ENCODE measurements around the gene TMEM266.

TMEM266 gene

GRCh38 chr15:76164602-76165001 is 104.8 kb downstream of the TMEM266 start:
- 0 out of 2 replicates have a peak, but pooled peaks cover 6% of the 10 kb centered on the region for H3K4me1 ChIP-seq
- no peak for TF ChIP-seq Cebpa-rat (IDR thresholded peaks at IDR 0.05)
- H3K9me3 ChIP-seq, result no peaks in the 10 kb centered on the region
- no peaks in the 10 kb centered on the region for H3K36me3 ChIP-seq
- H3K4me2 ChIP-seq, result no peak overlapping the region
- no peak overlapping the region for H3K4me3 ChIP-seq
- H4K20me1 ChIP-seq, result no peaks in the 10 kb centered on the region
- no peak overlapping the region for H3K27ac ChIP-seq
- no peaks in the 10 kb centered on the region for H3K27me3 ChIP-seq
- no peak overlapping the region for H3K9ac ChIP-seq

GRCh38 chr15:76165951-76166350 is 106.2 kb downstream of the TMEM266 start:
- H3K9me3 ChIP-seq, result no peaks in the 10 kb centered on the region
- no peaks in the 10 kb centered on the region for H3K36me3 ChIP-seq
- no peaks in the 10 kb centered on the region for H3K27me3 ChIP-seq
- no peak overlapping the region for H3K9ac ChIP-seq
- no peak for TF ChIP-seq Cebpa-rat (IDR thresholded peaks at IDR 0.05)
- H3K4me3 ChIP-seq, result no peak overlapping the region
- no peak overlapping the region for H3K27ac ChIP-seq
- H3K4me2 ChIP-seq, result no peak overlapping the region
- 0 out of 2 replicates have a peak, but pooled peaks cover 6% of the 10 kb centered on the region for H3K4me1 ChIP-seq
- no peaks in the 10 kb centered on the region for H4K20me1 ChIP-seq

- H3K4me2 ChIP-seq, result peak overlapping the region; percentile 17; the same call in 1 of the 2 replicates
- no peak overlapping the region for H3K9ac ChIP-seq
- no peak for TF ChIP-seq Cebpa-rat (IDR thresholded peaks at IDR 0.05)
- no peaks in the 10 kb centered on the region for H4K20me1 ChIP-seq
- 0 out of 2 replicates have a peak, but pooled peaks cover 6% of the 10 kb centered on the region for H3K4me1 ChIP-seq
- H3K36me3 ChIP-seq, result no peaks in the 10 kb centered on the region
- H3K9me3 ChIP-seq, result no peaks in the 10 kb centered on the region
- H3K27ac ChIP-seq, result no peak overlapping the region
- H3K27me3 ChIP-seq, result no peaks in the 10 kb centered on the region
- no peak overlapping the region for H3K4me3 ChIP-seq
These were observed 108.6 kb downstream of the TMEM266 start for GRCh38 chr15:76168237-76168984.

GRCh38 chr15:76169018-76169417 is 109.2 kb downstream of the TMEM266 start:
- no peak overlapping the region for H3K27ac ChIP-seq
- H3K27me3 ChIP-seq, result no peaks in the 10 kb centered on the region
- no peaks in the 10 kb centered on the region for H3K36me3 ChIP-seq
- no peaks in the 10 kb centered on the region for H3K9me3 ChIP-seq
- H4K20me1 ChIP-seq, result no peaks in the 10 kb centered on the region
- no peak overlapping the region for H3K9ac ChIP-seq
- no peak overlapping the region for H3K4me3 ChIP-seq
- TF ChIP-seq Cebpa-rat (IDR thresholded peaks at IDR 0.05), result no peak
- 0 out of 2 replicates have a peak overlapping the region, but pooled peaks have one; percentile 17 for H3K4me2 ChIP-seq
- H3K4me1 ChIP-seq, result 0 out of 2 replicates have a peak, but pooled peaks cover 6% of the 10 kb centered on the region

- Histone ChIP-seq H3K36me3 (no peaks in the 10 kb centered on the region), H3K4me1 (0 out of 2 replicates have a peak, but pooled peaks cover 6% of the 10 kb centered on the region), H3K27me3 (no peaks in the 10 kb centered on the region), H3K27ac (no peak overlapping the region), H3K4me2 (no peak overlapping the region), H3K4me3 (no peak overlapping the region), H4K20me1 (no peaks in the 10 kb centered on the region), H3K9ac (no peak overlapping the region), H3K9me3 (no peaks in the 10 kb centered on the region)
- TF ChIP-seq Cebpa-rat (IDR thresholded peaks at IDR 0.05), result no peak
These were observed 110.4 kb downstream of the TMEM266 start for GRCh38 chr15:76169911-76170800.

GRCh38 chr15:76172782-76173181 is 113.0 kb downstream of the TMEM266 start:
- Histone ChIP-seq H3K4me3 (no peak overlapping the region), H3K27me3 (no peaks in the 10 kb centered on the region)
- no peak for TF ChIP-seq Cebpa-rat (IDR thresholded peaks at IDR 0.05)

GRCh38 chr15:76173317-76173834 is 113.6 kb downstream of the TMEM266 start:
- H3K4me1 ChIP-seq, result 0 out of 2 replicates have a peak, but pooled peaks cover 6% of the 10 kb centered on the region
- no peak overlapping the region for H3K4me3 ChIP-seq
- TF ChIP-seq Cebpa-rat (IDR thresholded peaks at IDR 0.05), result no peak
- H4K20me1 ChIP-seq, result no peaks in the 10 kb centered on the region
- no peaks in the 10 kb centered on the region for H3K27me3 ChIP-seq
- no peak overlapping the region for H3K27ac ChIP-seq
- no peaks in the 10 kb centered on the region for H3K9me3 ChIP-seq
- H3K4me2 ChIP-seq, result no peak overlapping the region
- no peak overlapping the region for H3K9ac ChIP-seq
- no peaks in the 10 kb centered on the region for H3K36me3 ChIP-seq

More at GRCh38 chr15:76172782-76173181, 113.0 kb downstream of the TMEM266 start:
- no peaks in the 10 kb centered on the region for H4K20me1 ChIP-seq
- no peak overlapping the region for H3K4me2 ChIP-seq
- H3K36me3 ChIP-seq, result no peaks in the 10 kb centered on the region
- no peak overlapping the region for H3K27ac ChIP-seq
- no peaks in the 10 kb centered on the region for H3K9me3 ChIP-seq
- H3K4me1 ChIP-seq, result 0 out of 2 replicates have a peak, but pooled peaks cover 6% of the 10 kb centered on the region
- no peak overlapping the region for H3K9ac ChIP-seq

GRCh38 chr15:76174654-76175053 is 114.9 kb downstream of the TMEM266 start:
- Histone ChIP-seq H3K36me3 (no peaks in the 10 kb centered on the region), H3K27me3 (no peaks in the 10 kb centered on the region), H3K9ac (no peak overlapping the region), H3K4me1 (no peaks in the 10 kb centered on the region), H3K4me2 (no peak overlapping the region), H3K27ac (no peak overlapping the region), H4K20me1 (no peaks in the 10 kb centered on the region), H3K9me3 (no peaks in the 10 kb centered on the region), H3K4me3 (no peak overlapping the region)
- no peak for TF ChIP-seq Cebpa-rat (IDR thresholded peaks at IDR 0.05)

GRCh38 chr15:76175442-76175841 is 115.7 kb downstream of the TMEM266 start:
- TF ChIP-seq Cebpa-rat (IDR thresholded peaks at IDR 0.05), result no peak
- Histone ChIP-seq H3K9ac (no peak overlapping the region), H3K9me3 (no peaks in the 10 kb centered on the region), H3K27me3 (no peaks in the 10 kb centered on the region), H3K36me3 (no peaks in the 10 kb centered on the region), H3K4me1 (no peaks in the 10 kb centered on the region), H3K4me2 (no peak overlapping the region), H4K20me1 (no peaks in the 10 kb centered on the region), H3K4me3 (no peak overlapping the region), H3K27ac (no peak overlapping the region)

All from BLaER1 (cell line).